Transverse colon (tissue), 4 donors: Measurements from ENCODE around the gene LEFTY1. TPM values are rescaled to one million over a fixed set of nuclear protein-coding genes. Genes with fewer than 3 reads are reported as not detected.

Experiments used
- DNase-seq: peaks from one replicate; pipeline ENCODE4 v3.0.0-alpha.2; 2019
- H3K27ac ChIP-seq, 4 donors: fragments of 200-600 bp; sonication (generic); 2 replicates each; pipeline ENCODE4 v1.5.1; 2016 to 2018; ENCODE audit warnings: inconsistent platforms in 4 of 4
- H3K27me3 ChIP-seq: fragments of 200-600 bp; sonication (generic); 2 replicates; pipeline ENCODE4 v1.5.1; 2017; ENCODE audit warnings: inconsistent platforms
- H3K36me3 ChIP-seq, 4 donors: fragments of 200-600 bp; sonication (generic); 2 replicates each; pipeline ENCODE4 v1.5.1; 2017 to 2019; ENCODE audit warnings: inconsistent platforms in 4 of 4
- H3K4me1 ChIP-seq, 4 donors: fragments of 200-600 bp; sonication (generic); 2 replicates each; pipeline ENCODE4 v1.5.1; 2017 to 2020; ENCODE audit warnings: inconsistent platforms in 4 of 4
- H3K4me3 ChIP-seq, 4 donors: fragments of 200-600 bp; sonication (generic); 1 replicate in 1 of 4; 2 replicates in 3 of 4; pipeline versions ENCODE4 v1.5.1 to v1.6.1; 2017 to 2019; ENCODE audit warnings: inconsistent platforms in 4 of 4
- H3K9me3 ChIP-seq, 2 donors: fragments of 200-600 bp; sonication (generic); 2 replicates each; pipeline ENCODE4 v1.5.1; 2017 to 2019; ENCODE audit warnings: inconsistent platforms in 2 of 2
- CTCF ChIP-seq, 5 experiments: fragments of 200-600 bp in 3 of 5; fragments of 450-650 bp in 2 of 5; sonication (generic) in 3 of 5; IDR thresholded peaks; 1 replicate in 2 of 5; 2 replicates in 3 of 5; pipeline ENCODE4 v1.5.1; 2016 to 2017; ENCODE audit warnings: antibody characterized with exemption in 5 of 5, inconsistent platforms in 3 of 5, mild to moderate bottlenecking in 2 of 5, moderate library complexity in 1 of 5
- EP300 ChIP-seq: sonication (generic); formaldehyde crosslinking; IDR thresholded peaks from one replicate; pipeline ENCODE4 v1.6.1; 2017; ENCODE audit warnings: antibody characterized with exemption, low read depth
- POLR2A ChIP-seq: fragments of 450-650 bp; IDR thresholded peaks from one replicate; pipeline ENCODE4 v1.6.1; 2016; ENCODE audit warnings: antibody characterized with exemption, mild to moderate bottlenecking, moderate library complexity
- POLR2AphosphoS5 ChIP-seq, 3 donors: sonication (generic); formaldehyde crosslinking; IDR thresholded peaks; one replicate each; pipeline ENCODE4 v1.6.1; 2016; ENCODE audit warnings: antibody characterized with exemption in 3 of 3
- WGBS, 2 donors: methylation state at CpG; one replicate each; pipeline ENCODE4 v1.1.5; 2018; ENCODE audit warnings: low coverage in 1 of 2; 5-methylcytosine and 5-hydroxymethylcytosine counted together
- in situ Hi-C, 4 donors: fragments of 200-750 bp; cut with MboI; loops; one replicate each; pipeline versions ENCODE4 v1.15.0 to v1.15.1; 2017; ENCODE audit warnings: low sequenced_read_pairs in 3 of 4, low pct_ligation_motif_present in 1 of 4, low pct_unique_long_range_greater_than_20kb in 1 of 4
- intact Hi-C: fragments of 100-400 bp; cut with DNase I; formaldehyde crosslinking; loops from one replicate; pipeline ENCODE4 v1.15.1; 2023; ENCODE audit warnings: low total_unique reads
- total RNA-seq, 4 donors: library from RNA; depleted of rRNA; stranded (reverse); fragments of >200 nt; gene quantifications; one replicate each; pipeline ENCODE4 v1.1.0, GENCODE V29; 2016

LEFTY1 gene
- total RNA-seq, 4 donors from 2014 or later: 86.0 to 320 (median 214) TPM

- peaks cover 0 to 20% (median 13%) of the 10 kb centered on the region in 4 donors for H3K4me1 ChIP-seq
- peaks cover 0 to 57% (median 24%) of the 10 kb centered on the region in 4 donors for H3K36me3 ChIP-seq
- no peak overlapping the region for H3K4me3 ChIP-seq
- intact Hi-C loops (no loop called here), in situ Hi-C loops (no loop called here)
- H3K27ac ChIP-seq: no peak overlapping the region
- DNase-seq: no peak
- no peak for TF ChIP-seq EP300
- no peak for TF ChIP-seq CTCF (IDR thresholded peaks at IDR 0.05)
- TF ChIP-seq POLR2A: no peak
- no peak for TF ChIP-seq POLR2AphosphoS5 (IDR thresholded peaks at IDR 0.05)
- 74 to 91% methylated on average over 2 to 11 of the region's 11 CpGs for WGBS, 2 donors
- no peaks in the 10 kb centered on the region for H3K9me3 ChIP-seq
- no peaks in the 10 kb centered on the region for H3K27me3 ChIP-seq
Observed at GRCh38 chr1:225871359-225872074, 17.4 kb downstream of the LEFTY1 start.

GRCh38 chr1:225870911-225871310, 18.0 kb downstream of the LEFTY1 start:
- H3K27me3 ChIP-seq: no peaks in the 10 kb centered on the region
- no peak overlapping the region for H3K4me3 ChIP-seq
- no peak for TF ChIP-seq EP300
- no peak for TF ChIP-seq POLR2AphosphoS5 (IDR thresholded peaks at IDR 0.05)
- no peak for TF ChIP-seq POLR2A
- TF ChIP-seq CTCF (IDR thresholded peaks at IDR 0.05): no peak
- H3K9me3 ChIP-seq: no peaks in the 10 kb centered on the region
- WGBS, 2 donors: 59% methylated on average over 3 of the region's 3 CpGs; no CpG with 5 or more reads in 1 of the 2 donors
- in situ Hi-C loops (no loop called here), intact Hi-C loops (no loop called here)
- no peak for DNase-seq
- peaks cover 0 to 20% (median 10%) of the 10 kb centered on the region in 4 donors for H3K4me1 ChIP-seq
- H3K27ac ChIP-seq: no peak overlapping the region
- peaks cover 0 to 57% (median 26%) of the 10 kb centered on the region in 4 donors for H3K36me3 ChIP-seq

- no peaks in the 10 kb centered on the region for H3K27me3 ChIP-seq
- peaks cover 0 to 52% (median 24%) of the 10 kb centered on the region in 4 donors for H3K36me3 ChIP-seq
- intact Hi-C loops (no loop called here), in situ Hi-C loops (no loop called here)
- WGBS, 2 donors: 86 to 87% methylated on average over 4 to 8 of the region's 8 CpGs
- peaks cover 0 to 28% (median 10%) of the 10 kb centered on the region in 4 donors for H3K4me1 ChIP-seq
- TF ChIP-seq POLR2A (no peak), EP300 (no peak), CTCF (IDR thresholded peaks at IDR 0.05) (no peak), POLR2AphosphoS5 (IDR thresholded peaks at IDR 0.05) (no peak)
- no peak overlapping the region for H3K27ac ChIP-seq
- no peak for DNase-seq
- no peaks in the 10 kb centered on the region for H3K9me3 ChIP-seq
- no peak overlapping the region for H3K4me3 ChIP-seq
Observed at GRCh38 chr1:225868631-225869330, 20.2 kb downstream of the LEFTY1 start.

- Histone ChIP-seq H3K36me3 (peaks cover 0 to 44% (median 22%) of the 10 kb centered on the region in 4 donors), H3K27me3 (no peaks in the 10 kb centered on the region), H3K27ac (no peak overlapping the region), H3K4me3 (no peak overlapping the region), H3K4me1 (peaks cover 0 to 28% (median 10%) of the 10 kb centered on the region in 4 donors), H3K9me3 (no peaks in the 10 kb centered on the region)
- 71% methylated on average over 6 of the region's 6 CpGs; no CpG with 5 or more reads in 1 of the 2 donors for WGBS, 2 donors
- no peak for TF ChIP-seq POLR2AphosphoS5 (IDR thresholded peaks at IDR 0.05)
- no peak for TF ChIP-seq CTCF (IDR thresholded peaks at IDR 0.05)
- no peak for TF ChIP-seq POLR2A
- TF ChIP-seq EP300: no peak
- in situ Hi-C loops (no loop called here), intact Hi-C loops (no loop called here)
- no peak for DNase-seq
Observed at GRCh38 chr1:225866981-225867380, 22.0 kb downstream of the LEFTY1 start.
